Stimulated activated CD8-positive, alpha-beta memory T cell treated with anti-CD3 and anti-CD28 coated beads, Interleukin-4, amount 100 ng/mL, for 24 hours (primary cell): Measurements from ENCODE around the gene RABEPK.
"Not testable (repeated sequence)": the region's sequence is repeated elsewhere in the genome, so short reads cannot be mapped to it uniquely, and the experiment has no call there.

Source experiments
- DNase-seq: peaks from one replicate; pipeline ENCODE4 v3.0.0-alpha.2; 2020; ENCODE audit warnings: low read depth

RABEPK gene

GRCh38 chr9:125194466-125194865 is 5.9 kb upstream of the RABEPK start:
- not testable (repeated sequence) for DNase-seq

- DNase-seq: not testable (repeated sequence)
These were observed 4.8 kb upstream of the RABEPK start for GRCh38 chr9:125195591-125195990.

- no peak for DNase-seq
These were observed 2.7 kb downstream of the RABEPK start for GRCh38 chr9:125202846-125203618.

GRCh38 chr9:125204477-125204876 is 4.1 kb downstream of the RABEPK start:
- no peak for DNase-seq

GRCh38 chr9:125214186-125214585 is 13.8 kb downstream of the RABEPK start:
- DNase-seq: no peak

GRCh38 chr9:125218621-125219020 is 18.3 kb downstream of the RABEPK start:
- DNase-seq: no peak

GRCh38 chr9:125224858-125225257 is 24.5 kb downstream of the RABEPK start:
- DNase-seq: not testable (repeated sequence)

GRCh38 chr9:125227761-125228160 is 27.4 kb downstream of the RABEPK start:
- DNase-seq: no peak

GRCh38 chr9:125233678-125234077 is 33.3 kb downstream of the RABEPK start:
- DNase-seq: no peak

GRCh38 chr9:125234099-125234498 is 33.8 kb downstream of the RABEPK start:
- not testable (repeated sequence) for DNase-seq

GRCh38 chr9:125235804-125236519 is 35.6 kb downstream of the RABEPK start:
- DNase-seq: no peak

- DNase-seq: not testable (repeated sequence)
These were observed 36.3 kb downstream of the RABEPK start for GRCh38 chr9:125236520-125237159.

GRCh38 chr9:125238127-125238914 is 38.0 kb downstream of the RABEPK start:
- no peak for DNase-seq

- DNase-seq: no peak
These were observed 38.6 kb downstream of the RABEPK start for GRCh38 chr9:125238915-125239446.

GRCh38 chr9:125239631-125240597 is 39.6 kb downstream of the RABEPK start:
- no peak for DNase-seq

GRCh38 chr9:125240649-125240999 is 40.3 kb downstream of the RABEPK start:
- DNase-seq: no peak

GRCh38 chr9:125241000-125241862 is 40.9 kb downstream of the RABEPK start, which contains the start of gene HSPA5:
Gene HSPA5, minus strand, starts transcription at chr9:125241343. Its CDS starts 217 bp downstream, at chr9:125241126.
- peak; percentile 99 for DNase-seq

- DNase-seq: no peak
These were observed 41.8 kb downstream of the RABEPK start for GRCh38 chr9:125241863-125242739.
